GM06990 (cell line): ENCODE data around the gene JPT1.
"Not testable (repeated sequence)": the region's sequence is repeated elsewhere in the genome, so short reads cannot be mapped to it uniquely, and the experiment has no call there.

Experiments
- DNase-seq: peaks from one replicate; pipeline ENCODE4 v3.0.0-alpha.2; 2011; ENCODE audit not compliant: insufficient read length; ENCODE audit errors: extremely low read depth
- H3K27me3 ChIP-seq: replicated peaks from 2 replicates; pipeline ENCODE4 v1.6.0; 2011; ENCODE audit warnings: low read length; ENCODE audit not compliant: control insufficient read depth, insufficient read depth
- H3K36me3 ChIP-seq: 2 replicates; pipeline ENCODE4 v1.5.1; 2011; ENCODE audit warnings: low read length; ENCODE audit not compliant: control insufficient read depth, insufficient read depth
- H3K4me3 ChIP-seq: replicated peaks from 2 replicates; pipeline ENCODE4 v1.5.1; 2011; ENCODE audit warnings: low read depth, mild to moderate bottlenecking, control low read depth, low read length
- CTCF ChIP-seq: IDR thresholded peaks from 2 replicates; pipeline ENCODE4 v1.5.1; 2011; ENCODE audit warnings: low read length, control low read depth, mild to moderate bottlenecking, inconsistent platforms; ENCODE audit not compliant: insufficient read depth, poor library complexity, severe bottlenecking

The JPT1 gene

DNA sequence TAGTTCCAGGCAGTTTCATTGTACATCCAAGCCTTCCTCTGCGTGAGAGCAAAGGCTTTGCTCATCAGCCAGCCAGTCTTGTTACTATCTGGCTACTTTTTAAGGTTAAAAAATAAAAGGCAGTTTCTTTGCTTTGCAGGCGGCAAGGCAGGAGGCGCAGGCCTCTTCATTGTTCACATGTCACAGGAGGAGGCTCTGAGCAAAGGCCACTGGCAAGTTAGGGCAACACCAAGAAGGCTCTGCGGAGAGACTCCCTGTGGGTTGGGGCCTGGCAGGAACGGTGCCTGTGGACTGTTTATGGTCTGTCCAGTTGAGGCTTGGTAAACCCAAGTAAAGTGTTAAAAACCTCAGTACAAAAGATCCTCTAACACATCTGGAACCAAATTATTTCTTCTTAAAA is 18.9 kb downstream of the JPT1 start:
- Histone ChIP-seq H3K4me3 (no peak overlapping the region), H3K27me3 (no peaks in the 10 kb centered on the region), H3K36me3 (peaks cover 7% of the 10 kb centered on the region)
- DNase-seq, result no peak
- TF ChIP-seq CTCF, result no peak

- H3K4me3 ChIP-seq, H3K27me3 ChIP-seq, DNase-seq: not testable (repeated sequence)
- H3K36me3 ChIP-seq, result peaks cover 17% of the 10 kb centered on the region
Measured at GRCh38 chr17:75133607-75134347, 20.5 kb downstream of the JPT1 start.

- no peak for DNase-seq
- Histone ChIP-seq H3K27me3 (no peaks in the 10 kb centered on the region), H3K4me3 (no peak overlapping the region), H3K36me3 (peaks cover 18% of the 10 kb centered on the region)
- TF ChIP-seq CTCF, result no peak
Measured at GRCh38 chr17:75133001-75133400, 21.3 kb downstream of the JPT1 start.

GRCh38 chr17:75132018-75133000 is 22.0 kb downstream of the JPT1 start:
- DNase-seq, H3K27me3 ChIP-seq: not testable (repeated sequence)
- Histone ChIP-seq H3K36me3 (peaks cover 18% of the 10 kb centered on the region), H3K4me3 (peak overlapping the region; percentile 87)

- DNase-seq, result peak; percentile 91
- peak; percentile 58 for TF ChIP-seq CTCF
- Histone ChIP-seq H3K27me3 (no peaks in the 10 kb centered on the region), H3K4me3 (peak within 1 kb of the TSS; percentile 87), H3K36me3 (peaks cover 18% of the 10 kb centered on the region)
Measured at GRCh38 chr17:75131278-75132017, 22.9 kb downstream of the JPT1 start, which contains the start of gene NT5C. Gene NT5C (minus strand): TSS chr17:75131742. CDS start chr17:75131707, 35 bp downstream.

- Histone ChIP-seq H3K4me3 (peak overlapping the region; percentile 87), H3K27me3 (no peaks in the 10 kb centered on the region), H3K36me3 (peaks cover 16% of the 10 kb centered on the region)
- peak; percentile 69 for TF ChIP-seq CTCF
- peak; percentile 62 for DNase-seq
Measured at GRCh38 chr17:75130632-75131277, 23.6 kb downstream of the JPT1 start.
